Measurements from ENCODE around the gene DNM1. TPM values are rescaled to one million over a fixed set of nuclear protein-coding genes. Genes with fewer than 3 reads are reported as not detected.
"Not testable (repeated sequence)": the region's sequence is repeated elsewhere in the genome, so short reads cannot be mapped to it uniquely, and the experiment has no call there.

Gene DNM1
- polyA plus RNA-seq, 4 donors = 58.1 to 246 (median 139) TPM

- DNase-seq (ENCODE audit: low read depth in 4 of 4, low spot score in 2 of 4) = no peak
Observed at GRCh38 chr9:128175726-128176125, 27.5 kb upstream of the DNM1 start.

- DNase-seq (ENCODE audit: low read depth in 4 of 4, low spot score in 2 of 4) = no peak
Observed at GRCh38 chr9:128178806-128179431, 24.3 kb upstream of the DNM1 start.

GRCh38 chr9:128180001-128180400, 23.2 kb upstream of the DNM1 start:
- DNase-seq (ENCODE audit: low read depth in 4 of 4, low spot score in 2 of 4) = no peak

GRCh38 chr9:128180447-128180846, 22.7 kb upstream of the DNM1 start:
- no peak for DNase-seq (ENCODE audit: low read depth in 4 of 4, low spot score in 2 of 4)

- not testable (repeated sequence) for DNase-seq (ENCODE audit: low read depth in 4 of 4, low spot score in 2 of 4)
Observed at GRCh38 chr9:128181480-128181879, 21.7 kb upstream of the DNM1 start.

- no peak for DNase-seq (ENCODE audit: low read depth in 4 of 4, low spot score in 2 of 4)
Observed at GRCh38 chr9:128182893-128183588, 20.1 kb upstream of the DNM1 start.

- DNase-seq (ENCODE audit: low read depth in 4 of 4, low spot score in 2 of 4) = no peak
Observed at GRCh38 chr9:128185979-128186965, 16.9 kb upstream of the DNM1 start.

GRCh38 chr9:128187361-128187760, 15.8 kb upstream of the DNM1 start:
- no peak for DNase-seq (ENCODE audit: low read depth in 4 of 4, low spot score in 2 of 4)

GRCh38 chr9:128188209-128188608, 15.0 kb upstream of the DNM1 start:
- DNase-seq (ENCODE audit: low read depth in 4 of 4, low spot score in 2 of 4) = no peak

GRCh38 chr9:128190013-128190412, 13.2 kb upstream of the DNM1 start:
- no peak for DNase-seq (ENCODE audit: low read depth in 4 of 4, low spot score in 2 of 4)

GRCh38 chr9:128190516-128191405, 12.4 kb upstream of the DNM1 start:
- no peak for DNase-seq (ENCODE audit: low read depth in 4 of 4, low spot score in 2 of 4)

- DNase-seq (ENCODE audit: low read depth in 4 of 4, low spot score in 2 of 4) = peak in 1 of 4 donors; percentile 66
Observed at GRCh38 chr9:128191406-128192046, 11.7 kb upstream of the DNM1 start, which contains the start of gene CIZ1. CIZ1 (minus strand) TSS chr9:128191572; CDS start chr9:128190857, 715 bp downstream.

- peak in 1 of 4 donors; percentile 79 for DNase-seq (ENCODE audit: low read depth in 4 of 4, low spot score in 2 of 4)
Observed at GRCh38 chr9:128192601-128193371, 10.4 kb upstream of the DNM1 start.

GRCh38 chr9:128193469-128194096, 9.6 kb upstream of the DNM1 start:
- no peak for DNase-seq (ENCODE audit: low read depth in 4 of 4, low spot score in 2 of 4)

GRCh38 chr9:128201441-128202369, 1.5 kb upstream of the DNM1 start:
- DNase-seq (ENCODE audit: low read depth in 4 of 4, low spot score in 2 of 4) = no peak

GRCh38 chr9:128202648-128203023, 543 bp upstream of the DNM1 start:
- no peak for DNase-seq (ENCODE audit: low read depth in 4 of 4, low spot score in 2 of 4)
